IMR-90 (cell line): ENCODE measurements around the gene HK3. TPM values are rescaled to one million over a fixed set of nuclear protein-coding genes. Genes with fewer than 3 reads are reported as not detected.

Experiments
- ATAC-seq: fragments of 200-7000 bp; cut with Tn5 transposase; 2 replicates; pipeline ENCODE4 v1.9.1; 2020; ENCODE audit warnings: low read depth, mild to moderate bottlenecking, moderate library complexity
- Bru-seq: library from RNA; stranded (reverse); fragments of 400-500 nt; gene quantifications from one replicate; lab custom pipeline; 2021; lab: Mats Ljungman, UMichigan
- BruChase-seq, 2 experiments: library from RNA; stranded (reverse); fragments of 400-500 nt; gene quantifications; one replicate each; lab custom pipeline; 2021; lab: Mats Ljungman, UMichigan
- BruUV-seq: library from RNA; stranded (reverse); fragments of 400-500 nt; replicated peaks from 2 replicates; lab custom pipeline; 2021; lab: Mats Ljungman, UMichigan
- CTCF ChIA-PET: fragments of 300-600 bp; formaldehyde crosslinking; extraction: SDS; loops from one replicate; lab custom pipeline; 2021; ENCODE audit warnings: antibody characterized with exemption; lab: Yijun Ruan, JAX
- POLR2A ChIA-PET: fragments of 300-600 bp; sonication (Branson Sonifier 250); formaldehyde crosslinking; loops from one replicate; lab custom pipeline; 2022; ENCODE audit warnings: antibody characterized with exemption; ENCODE audit not compliant: unreplicated experiment; lab: Charles Lee
- DNase-seq: peaks from one replicate; pipeline ENCODE4 v3.0.0; 2013
- H2AFZ ChIP-seq: replicated peaks from 2 replicates; pipeline ENCODE3; 2013; ENCODE audit warnings: low read length, mild to moderate bottlenecking; ENCODE audit not compliant: poor library complexity
- H2AK5ac ChIP-seq: 2 replicates; pipeline ENCODE4 v1.6.1; 2013; ENCODE audit warnings: low read depth, low read length, inconsistent platforms
- H2AK9ac ChIP-seq: replicated peaks from 2 replicates; pipeline ENCODE3; 2013; ENCODE audit warnings: mild to moderate bottlenecking, low read depth, low read length, moderate library complexity; ENCODE audit not compliant: poor library complexity
- H2BK120ac ChIP-seq: 2 replicates; pipeline ENCODE4 v1.6.1; 2013; ENCODE audit warnings: low read depth, low read length, inconsistent platforms
- H2BK15ac ChIP-seq: 3 replicates; pipeline ENCODE4 v1.6.1; 2013; ENCODE audit warnings: low read depth, low read length, inconsistent platforms
- H2BK20ac ChIP-seq: 2 replicates; pipeline ENCODE4 v1.6.1; 2013; ENCODE audit warnings: low read depth, mild to moderate bottlenecking, inconsistent platforms, low read length, moderate library complexity
- H2BK5ac ChIP-seq: 2 replicates; pipeline ENCODE4 v1.6.1; 2013; ENCODE audit warnings: mild to moderate bottlenecking, low read depth, low read length, inconsistent platforms; ENCODE audit not compliant: poor library complexity, severe bottlenecking
- H3K14ac ChIP-seq: replicated peaks from 2 replicates; pipeline ENCODE4 v1.6.1; 2013; ENCODE audit warnings: low read depth, low read length, inconsistent platforms
- H3K18ac ChIP-seq: 2 replicates; pipeline ENCODE4 v1.6.1; 2013; ENCODE audit warnings: low read depth, low read length, control low read depth
- H3K23ac ChIP-seq: 2 replicates; pipeline ENCODE4 v1.6.1; 2013; ENCODE audit warnings: low read depth, low read length, inconsistent platforms
- H3K27ac ChIP-seq: 2 replicates; pipeline ENCODE4 v1.5.1; 2013; ENCODE audit warnings: mild to moderate bottlenecking, control low read depth, low read length; ENCODE audit not compliant: insufficient read depth
- H3K27me3 ChIP-seq: 2 replicates; pipeline ENCODE4 v1.6.1; 2013; ENCODE audit warnings: low read length; ENCODE audit not compliant: control insufficient read depth, insufficient read depth
- H3K36me3 ChIP-seq: 2 replicates; pipeline ENCODE4 v1.6.1; 2013; ENCODE audit warnings: low read length, mixed read lengths; ENCODE audit not compliant: control insufficient read depth, insufficient read depth
- H3K4ac ChIP-seq: 2 replicates; pipeline ENCODE4 v1.6.1; 2013; ENCODE audit warnings: low read depth, low read length, inconsistent platforms
- H3K4me1 ChIP-seq: 2 replicates; pipeline ENCODE4 v1.6.1; 2013; ENCODE audit warnings: low read length, mixed read lengths; ENCODE audit not compliant: control insufficient read depth, insufficient read depth
- H3K4me2 ChIP-seq: 2 replicates; pipeline ENCODE4 v1.6.1; 2013; ENCODE audit warnings: low read depth, mild to moderate bottlenecking, control low read depth, low read length, moderate library complexity
- H3K4me3 ChIP-seq: 2 replicates; pipeline ENCODE4 v1.5.1; 2013; ENCODE audit warnings: low read depth, mild to moderate bottlenecking, control low read depth, low read length, moderate library complexity; ENCODE audit not compliant: insufficient read depth
- H3K56ac ChIP-seq: 2 replicates; pipeline ENCODE4 v1.6.1; 2013; ENCODE audit warnings: low read length, inconsistent platforms; ENCODE audit not compliant: insufficient read depth; ENCODE audit errors: extremely low read depth
- H3K79me1 ChIP-seq, 2 experiments: 2 replicates each; pipeline ENCODE4 v1.6.1; 2013; ENCODE audit warnings: low read length in 2 of 2, inconsistent platforms in 1 of 2, low read depth in 1 of 2
- H3K9ac ChIP-seq: 2 replicates; pipeline ENCODE4 v1.6.1; 2013; ENCODE audit warnings: low read depth, low read length, control low read depth
- H3K9me1 ChIP-seq: 2 replicates; pipeline ENCODE4 v1.6.1; 2013; ENCODE audit warnings: low read length, inconsistent platforms; ENCODE audit not compliant: insufficient read depth
- H3K9me3 ChIP-seq: 2 replicates; pipeline ENCODE4 v1.6.1; 2013; ENCODE audit warnings: low read length; ENCODE audit not compliant: control insufficient read depth, insufficient read depth
- H4K20me1 ChIP-seq: 2 replicates; pipeline ENCODE4 v1.6.1; 2013; ENCODE audit warnings: low read length, inconsistent platforms; ENCODE audit not compliant: insufficient read depth
- H4K5ac ChIP-seq: 2 replicates; pipeline ENCODE4 v1.6.1; 2013; ENCODE audit warnings: mild to moderate bottlenecking, low read depth, low read length, control low read depth
- H4K8ac ChIP-seq, 2 experiments: 2 replicates each; pipeline ENCODE4 v1.6.1; 2013; ENCODE audit warnings: low read depth in 2 of 2, low read length in 2 of 2, control low read depth in 1 of 2, inconsistent platforms in 1 of 2
- H4K91ac ChIP-seq: 2 replicates; pipeline ENCODE4 v1.6.1; 2013; ENCODE audit warnings: low read depth, low read length, inconsistent platforms; ENCODE audit not compliant: insufficient read depth
- BHLHE40 ChIP-seq: fragments of 150-350 bp; IDR thresholded peaks from 2 replicates; pipeline ENCODE4 v1.6.1; 2016; ENCODE audit warnings: mild to moderate bottlenecking, low read depth, low read length
- CHD1 ChIP-seq: IDR thresholded peaks from 2 replicates; pipeline ENCODE4 v1.6.1; 2012; ENCODE audit warnings: low read depth, low read length, improper control_type of control experiment
- WGBS, 2 experiments: methylation state at CpG; one replicate each; pipeline versions ENCODE4 v1.1.5 to v1.1.7; 2013; ENCODE audit warnings: missing lambda C conversion rate in 2 of 2; ENCODE audit not compliant: insufficient read length in 1 of 2; ENCODE audit errors: extremely low coverage in 2 of 2; 5-methylcytosine and 5-hydroxymethylcytosine counted together
- dilution Hi-C: fragments of 300-500 bp; cut with HindIII; formaldehyde crosslinking; loops from one replicate; pipeline ENCODE4 v1.14.3; 2018; ENCODE audit warnings: low sequenced_read_pairs; ENCODE audit not compliant: unreplicated experiment
- in situ Hi-C: fragments of 300-500 bp; cut with MboI; formaldehyde crosslinking; loops from 3 replicates; pipeline ENCODE4 v1.14.3; 2019; ENCODE audit warnings: low sequenced_read_pairs, inconsistent platforms, mixed read lengths
- intact Hi-C: fragments of 100-400 bp; cut with micrococcal nuclease; formaldehyde crosslinking; loops from 2 replicates; pipeline ENCODE4 v1.10.0; 2022
- long read RNA-seq: library from polyadenylated mRNA; unstranded; transcript quantifications from one replicate; pipeline ENCODE4 v2.0.0, GENCODE V29; 2021; ENCODE audit not compliant: unreplicated experiment
- polyA plus RNA-seq, 3 experiments: library from polyadenylated mRNA; depleted of rRNA; stranded (reverse); fragments of >200 nt; gene quantifications; 2 replicates each; pipeline ENCODE4 v1.2.3, GENCODE V29; 2012; ENCODE audit warnings: low replicate concordance in 1 of 3
- total RNA-seq: library from RNA; depleted of rRNA; stranded (reverse); fragments of >200 nt; gene quantifications from 2 replicates; pipeline ENCODE4 v1.2.3, GENCODE V29; 2012; rRNA removed

The HK3 gene
- not detected in 2 replicates for total RNA-seq
- not detected in 2 replicates for polyA plus RNA-seq (2012; rRNA removed)
- not detected in 2 replicates for polyA plus RNA-seq (2012; cell fraction: cytosol; rRNA removed)
- 0.05 and 0.15 TPM in 2 replicates for polyA plus RNA-seq (2012; cell fraction: nucleus; rRNA removed; ENCODE audit: low replicate concordance)
- percentile 19 among the genes with signal in this experiment for Bru-seq, nascent RNA
- BruChase-seq, experiment 1, labeled RNA remaining after a 6-hour chase: percentile 11 among the genes with signal in this experiment
- percentile 19 among the genes with signal in this experiment for BruChase-seq, experiment 2, labeled RNA remaining after a 2-hour chase
- long read RNA-seq: 0 reads

GRCh38 chr5:176899296-176899891, at the start of gene HK3:
Gene HK3, minus strand, starts transcription at chr5:176899346. Its CDS starts 3,187 bp downstream, at chr5:176896159.
- Histone ChIP-seq H4K20me1 (no peaks in the 10 kb centered on the region; the same call in 1 of the 2 replicates), H3K36me3 (peaks cover 12% of the 10 kb centered on the region), H2BK15ac (no peak within 1 kb of the TSS), H3K9me3 (no peaks in the 10 kb centered on the region), H3K18ac (no peak within 1 kb of the TSS), H3K27me3 (peaks cover 6% of the 10 kb centered on the region), H3K9ac (no peak within 1 kb of the TSS), H4K91ac (no peak within 1 kb of the TSS), H3K4me3 (no peak within 1 kb of the TSS), H3K79me1 (no peaks in the 10 kb centered on the region), H3K14ac (no peak within 1 kb of the TSS), H3K9me1 (peaks cover 10% of the 10 kb centered on the region), H4K5ac (no peak within 1 kb of the TSS), H2BK5ac (no peak within 1 kb of the TSS), H3K27ac (no peak within 1 kb of the TSS), H2BK20ac (no peak within 1 kb of the TSS), H2AFZ (peak within 1 kb of the TSS; percentile 53), H4K8ac (no peak within 1 kb of the TSS), H3K56ac (no peak within 1 kb of the TSS), H2AK9ac (peak within 1 kb of the TSS; percentile 75), H2AK5ac (no peak within 1 kb of the TSS), H3K4me2 (no peak within 1 kb of the TSS), H3K23ac (no peak within 1 kb of the TSS), H3K4ac (no peak within 1 kb of the TSS), H3K4me1 (no peaks in the 10 kb centered on the region), H2BK120ac (no peak within 1 kb of the TSS)
- no peak for ATAC-seq
- DNase-seq: no peak
- CTCF ChIA-PET: no interaction called here
- in situ Hi-C loops (no loop called here), intact Hi-C loops (no loop called here), dilution Hi-C loops (no loop called here)
- no TSS peak for BruUV-seq
- POLR2A ChIA-PET: no interaction called here
- WGBS, 2 experiments: 89% methylated on average over 7 of the region's 9 CpGs; no CpG with 5 or more reads in 1 of the 2 experiments
- no peak for TF ChIP-seq BHLHE40
- TF ChIP-seq CHD1: no peak
